SK-N-SH treated with all-trans-retinoic acid at 6 μM for 48 hours (cell line): Measurements from ENCODE around the gene RPRML.
"Not testable (repeated sequence)": the region's sequence is repeated elsewhere in the genome, so short reads cannot be mapped to it uniquely, and the experiment has no call there.

Source experiments
- ATAC-seq: fragments of 200-7000 bp; cut with Tn5 transposase; 3 replicates; pipeline ENCODE4 v1.9.1; 2020; ENCODE audit warnings: mild to moderate bottlenecking, moderate library complexity
- ARNTL ChIP-seq: fragments of 450-650 bp; formaldehyde crosslinking; IDR thresholded peaks from 2 replicates; pipeline ENCODE4 v1.5.0; 2020; ENCODE audit warnings: low read depth, mild to moderate bottlenecking, moderate library complexity, borderline replicate concordance
- CREB5 ChIP-seq: fragments of 250-450 bp; sonication (Bioruptor Pico); IDR thresholded peaks from 2 replicates; pipeline ENCODE4 v1.5.1; 2020; ENCODE audit warnings: low read depth, mild to moderate bottlenecking, moderate library complexity
- CSDC2 ChIP-seq: fragments of 250-450 bp; sonication (Bioruptor Pico); IDR thresholded peaks from 2 replicates; pipeline ENCODE4 v1.5.0; 2020; ENCODE audit warnings: mild to moderate bottlenecking, moderate library complexity
- CSRNP3 ChIP-seq: fragments of 250-450 bp; sonication (Bioruptor Pico); IDR thresholded peaks from 2 replicates; pipeline ENCODE4 v1.5.1; 2021; ENCODE audit warnings: mild to moderate bottlenecking, moderate library complexity
- ESRRG ChIP-seq: fragments of 250-450 bp; sonication (Bioruptor Pico); IDR thresholded peaks from 2 replicates; pipeline ENCODE4 v1.6.1; 2021; ENCODE audit warnings: mild to moderate bottlenecking
- ISL1 ChIP-seq: fragments of 250-450 bp; sonication (Bioruptor Pico); IDR thresholded peaks from 2 replicates; pipeline ENCODE4 v2.1.2; 2022; ENCODE audit warnings: mild to moderate bottlenecking, moderate library complexity
- OSR1 ChIP-seq: fragments of 250-450 bp; sonication (Bioruptor Pico); IDR thresholded peaks from 2 replicates; pipeline ENCODE4 v1.8.0; 2022; ENCODE audit warnings: moderate library complexity, mild to moderate bottlenecking, inconsistent platforms
- PATZ1 ChIP-seq: fragments of 250-450 bp; sonication (Bioruptor Pico); IDR thresholded peaks from 2 replicates; pipeline ENCODE4 v1.8.0; 2020; ENCODE audit warnings: mild to moderate bottlenecking, moderate library complexity, borderline replicate concordance
- POU6F1 ChIP-seq: fragments of 250-450 bp; sonication (Bioruptor Pico); IDR thresholded peaks from 2 replicates; pipeline ENCODE4 v1.8.0; 2021; ENCODE audit warnings: low read depth, mild to moderate bottlenecking, moderate library complexity, borderline replicate concordance
- RARB ChIP-seq: fragments of 250-450 bp; sonication (Bioruptor Pico); IDR thresholded peaks from 2 replicates; pipeline ENCODE4 v1.8.0; 2021; ENCODE audit warnings: mild to moderate bottlenecking, moderate library complexity
- SNAI2 ChIP-seq: fragments of 250-450 bp; sonication (Bioruptor Pico); IDR thresholded peaks from 2 replicates; pipeline ENCODE4 v1.5.0; 2020; ENCODE audit warnings: mild to moderate bottlenecking, moderate library complexity
- TCF4 ChIP-seq: fragments of 250-450 bp; sonication (Bioruptor Pico); IDR thresholded peaks from 2 replicates; pipeline ENCODE4 v1.8.0; 2021; ENCODE audit warnings: mild to moderate bottlenecking, moderate library complexity, borderline replicate concordance
- TOX ChIP-seq: fragments of 250-450 bp; sonication (Bioruptor Pico); IDR thresholded peaks from 2 replicates; pipeline ENCODE4 v1.8.0; 2021; ENCODE audit warnings: mild to moderate bottlenecking, moderate library complexity, borderline replicate concordance
- ZC3H10 ChIP-seq: fragments of 250-450 bp; sonication (Bioruptor Pico); IDR thresholded peaks from 2 replicates; pipeline ENCODE4 v1.5.1; 2021; ENCODE audit warnings: mild to moderate bottlenecking, moderate library complexity
- ZFP3 ChIP-seq: fragments of 250-450 bp; sonication (Bioruptor Pico); IDR thresholded peaks from 2 replicates; pipeline ENCODE4 v1.5.0; 2020; ENCODE audit warnings: mild to moderate bottlenecking, moderate library complexity
- ZFP30 ChIP-seq: fragments of 450-650 bp; formaldehyde crosslinking; IDR thresholded peaks from 2 replicates; pipeline ENCODE4 v1.5.0; 2022; ENCODE audit warnings: mild to moderate bottlenecking, moderate library complexity
- ZNF565 ChIP-seq: fragments of 450-650 bp; formaldehyde crosslinking; conservative IDR thresholded peaks from 2 replicates; pipeline ENCODE4 v1.5.0; 2020; ENCODE audit warnings: low read depth, mild to moderate bottlenecking, moderate library complexity
- ZNF8 ChIP-seq: fragments of 450-650 bp; formaldehyde crosslinking; IDR thresholded peaks from 2 replicates; pipeline ENCODE4 v1.5.0; 2020; ENCODE audit warnings: mild to moderate bottlenecking, moderate library complexity
- TF ChIP-seq, protein P1 (sequence below): fragments of 250-450 bp; sonication (Bioruptor Pico); IDR thresholded peaks from 2 replicates; pipeline ENCODE4 v1.5.0; 2020; ENCODE audit warnings: mild to moderate bottlenecking, moderate library complexity

RPRML gene

DNA sequence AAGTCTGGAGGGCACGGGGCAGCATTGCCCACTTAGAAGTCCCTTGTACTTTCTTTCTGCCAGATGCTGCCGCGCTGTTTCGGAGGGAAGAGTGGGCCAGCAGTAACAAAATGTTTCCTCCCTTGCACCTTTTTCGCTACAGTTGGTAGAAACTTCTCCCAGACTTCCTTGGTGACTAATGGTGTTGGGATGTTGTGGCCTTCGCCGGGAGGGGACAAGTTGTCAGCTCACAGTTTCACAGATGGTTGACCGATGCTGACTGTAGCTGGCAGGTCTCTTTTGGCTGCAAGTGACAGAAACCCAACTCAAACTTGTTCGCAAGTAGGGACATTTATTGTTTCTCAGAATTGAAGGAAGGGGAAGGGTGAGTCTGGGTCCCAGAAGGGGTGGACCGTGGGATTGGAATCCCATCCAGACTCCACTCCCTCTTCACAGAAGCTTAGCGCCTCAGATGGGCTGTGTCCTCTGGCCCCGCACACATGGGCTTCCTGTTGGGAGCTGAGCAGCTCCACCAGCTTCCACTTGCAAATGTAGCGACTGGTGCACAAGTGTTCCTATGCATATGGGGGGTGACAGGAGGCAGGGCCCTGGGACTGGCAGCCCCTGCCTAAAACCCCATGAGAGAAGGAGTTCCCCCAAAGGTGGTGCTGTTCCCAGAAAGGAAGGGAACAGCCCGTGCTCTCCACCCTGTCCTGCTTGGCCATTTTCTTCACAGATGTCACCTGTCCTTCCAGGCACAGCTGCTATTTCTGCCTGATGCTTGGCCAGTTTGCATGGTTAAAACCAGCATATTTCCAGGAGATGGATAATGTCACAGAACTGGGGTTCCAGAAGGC, 30.9 kb upstream of the RPRML start:
- TF ChIP-seq RARB: no peak
- no peak for TF ChIP-seq ESRRG (CRISPR knock-in tag)
- no peak for TF ChIP-seq POU6F1
- TF ChIP-seq CSDC2 (CRISPR knock-in tag): no peak
- TF ChIP-seq CREB5 (CRISPR knock-in tag): no peak
- TF ChIP-seq ZFP3 (CRISPR knock-in tag): no peak
- no peak for TF ChIP-seq ZNF8 (CRISPR knock-in tag)
- no peak for TF ChIP-seq CSRNP3 (CRISPR knock-in tag)
- TF ChIP-seq ZFP30 (CRISPR knock-in tag): no peak
- TF ChIP-seq, all 23 proteins: peak for 0
- ATAC-seq: no peak; the same call in 2 of the 3 replicates

- ATAC-seq: no peak
- TF ChIP-seq ISL1 (CRISPR knock-in tag) (no peak), RARB (no peak), TOX (CRISPR knock-in tag) (no peak), SNAI2 (no peak), ZFP30 (CRISPR knock-in tag) (no peak), CSDC2 (CRISPR knock-in tag) (no peak), TCF4 (CRISPR knock-in tag) (no peak), PATZ1 (CRISPR knock-in tag) (no peak), ARNTL (no peak), OSR1 (CRISPR knock-in tag) (no peak), ZC3H10 (CRISPR knock-in tag) (no peak), ZNF565 (no peak), ZFP3 (CRISPR knock-in tag) (no peak)
- TF ChIP-seq, protein P1, sequence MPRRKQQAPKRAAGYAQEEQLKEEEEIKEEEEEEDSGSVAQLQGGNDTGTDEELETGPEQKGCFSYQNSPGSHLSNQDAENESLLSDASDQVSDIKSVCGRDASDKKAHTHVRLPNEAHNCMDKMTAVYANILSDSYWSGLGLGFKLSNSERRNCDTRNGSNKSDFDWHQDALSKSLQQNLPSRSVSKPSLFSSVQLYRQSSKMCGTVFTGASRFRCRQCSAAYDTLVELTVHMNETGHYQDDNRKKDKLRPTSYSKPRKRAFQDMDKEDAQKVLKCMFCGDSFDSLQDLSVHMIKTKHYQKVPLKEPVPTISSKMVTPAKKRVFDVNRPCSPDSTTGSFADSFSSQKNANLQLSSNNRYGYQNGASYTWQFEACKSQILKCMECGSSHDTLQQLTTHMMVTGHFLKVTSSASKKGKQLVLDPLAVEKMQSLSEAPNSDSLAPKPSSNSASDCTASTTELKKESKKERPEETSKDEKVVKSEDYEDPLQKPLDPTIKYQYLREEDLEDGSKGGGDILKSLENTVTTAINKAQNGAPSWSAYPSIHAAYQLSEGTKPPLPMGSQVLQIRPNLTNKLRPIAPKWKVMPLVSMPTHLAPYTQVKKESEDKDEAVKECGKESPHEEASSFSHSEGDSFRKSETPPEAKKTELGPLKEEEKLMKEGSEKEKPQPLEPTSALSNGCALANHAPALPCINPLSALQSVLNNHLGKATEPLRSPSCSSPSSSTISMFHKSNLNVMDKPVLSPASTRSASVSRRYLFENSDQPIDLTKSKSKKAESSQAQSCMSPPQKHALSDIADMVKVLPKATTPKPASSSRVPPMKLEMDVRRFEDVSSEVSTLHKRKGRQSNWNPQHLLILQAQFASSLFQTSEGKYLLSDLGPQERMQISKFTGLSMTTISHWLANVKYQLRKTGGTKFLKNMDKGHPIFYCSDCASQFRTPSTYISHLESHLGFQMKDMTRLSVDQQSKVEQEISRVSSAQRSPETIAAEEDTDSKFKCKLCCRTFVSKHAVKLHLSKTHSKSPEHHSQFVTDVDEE (CRISPR knock-in tag): no peak
Observed at GRCh38 chr17:47004906-47005305, 25.9 kb upstream of the RPRML start.

GRCh38 chr17:47003864-47004263, 24.8 kb upstream of the RPRML start:
- not testable (repeated sequence) for ATAC-seq
